ENCODE measurements around the gene RAP2A.

Gene RAP2A

GRCh38 chr13:97436845-97437244 is 2.9 kb downstream of the RAP2A start:
- no peak for TF ChIP-seq CTCF (IDR thresholded peaks at IDR 0.05; ENCODE audit: borderline replicate concordance, insufficient read depth, low read depth, low read length)
- H3K4me3 ChIP-seq (ENCODE audit: low read depth, low read length), result no peak overlapping the region

- H3K4me3 ChIP-seq (ENCODE audit: low read depth, low read length), result no peak overlapping the region
- no peak for TF ChIP-seq CTCF (IDR thresholded peaks at IDR 0.05; ENCODE audit: borderline replicate concordance, insufficient read depth, low read depth, low read length)
These were observed 3.8 kb downstream of the RAP2A start for GRCh38 chr13:97437729-97438128.

- TF ChIP-seq CTCF (IDR thresholded peaks at IDR 0.05; ENCODE audit: borderline replicate concordance, insufficient read depth, low read depth, low read length), result no peak
These were observed 5.1 kb downstream of the RAP2A start for GRCh38 chr13:97438856-97439595.

GRCh38 chr13:97440598-97441170 is 6.7 kb downstream of the RAP2A start:
- H3K4me3 ChIP-seq (ENCODE audit: low read depth, low read length), result no peak overlapping the region

More at GRCh38 chr13:97438856-97439595, 5.1 kb downstream of the RAP2A start:
- no peak overlapping the region for H3K4me3 ChIP-seq (ENCODE audit: low read depth, low read length)

GRCh38 chr13:97441368-97441767 is 7.4 kb downstream of the RAP2A start:
- no peak overlapping the region for H3K4me3 ChIP-seq (ENCODE audit: low read depth, low read length)
- no peak for TF ChIP-seq CTCF (IDR thresholded peaks at IDR 0.05; ENCODE audit: borderline replicate concordance, insufficient read depth, low read depth, low read length)

More at GRCh38 chr13:97440598-97441170, 6.7 kb downstream of the RAP2A start:
- no peak for TF ChIP-seq CTCF (IDR thresholded peaks at IDR 0.05; ENCODE audit: borderline replicate concordance, insufficient read depth, low read depth, low read length)

- no peak for TF ChIP-seq CTCF (IDR thresholded peaks at IDR 0.05; ENCODE audit: borderline replicate concordance, insufficient read depth, low read depth, low read length)
- no peak overlapping the region for H3K4me3 ChIP-seq (ENCODE audit: low read depth, low read length)
These were observed 11.7 kb downstream of the RAP2A start for GRCh38 chr13:97445522-97446187.

Data from GM12875 (cell line).